ENCODE data around the gene EIF4E3. TPM values are rescaled to one million over a fixed set of nuclear protein-coding genes. Genes with fewer than 3 reads are reported as not detected.

The EIF4E3 gene
- total and polyA plus RNA-seq, 4 donors = 10.2 to 29.3 (median 21.9) TPM

GRCh38 chr3:71728632-71729342 is 3.6 kb upstream of the EIF4E3 start:
- intact Hi-C loops (cut with DNase I) = loop anchor here in 1 of 2 donors (10.0 kb wide), 2 partner anchors 1116 to 1356 kb away; partner anchors contain the start of gene SHQ1
- ATAC-seq (ENCODE audit: low FRiP score) = no peak
- WGBS, 2 donors = 64 to 73% methylated on average over 4 of the region's 4 CpGs

GRCh38 chr3:71726146-71726545 is 944 bp upstream of the EIF4E3 start:
- intact Hi-C loops (cut with DNase I) = loop anchor here in 1 of 2 donors (10.0 kb wide), 2 partner anchors 1119 to 1359 kb away; partner anchors contain the start of gene SHQ1
- Histone ChIP-seq H3K27me3 (ENCODE audit: control insufficient read depth in 1 of 2, insufficient read depth in 2 of 2, low read length in 1 of 2) (no peaks in the 10 kb centered on the region), H3K9me3 (ENCODE audit: control insufficient read depth, low read length) (no peaks in the 10 kb centered on the region), H3K4me3 (ENCODE audit: low read length in 2 of 2) (no peak overlapping the region), H3K27ac (ENCODE audit: low read depth in 1 of 2, low read length in 2 of 2) (no peak overlapping the region), H3K36me3 (ENCODE audit: control insufficient read depth in 1 of 2, insufficient read depth in 2 of 2, low read length in 1 of 2) (no peaks in the 10 kb centered on the region), H3K4me1 (ENCODE audit: control insufficient read depth in 1 of 2, insufficient read depth in 2 of 2, low read length in 2 of 2) (no peaks in the 10 kb centered on the region)
- DNase-seq (no peak), ATAC-seq (ENCODE audit: low FRiP score) (no peak)
- WGBS, 2 donors = 91 to 94% methylated on average over 8 of the region's 8 CpGs

More at GRCh38 chr3:71728632-71729342, 3.6 kb upstream of the EIF4E3 start:
- Histone ChIP-seq H3K4me1 (ENCODE audit: control insufficient read depth in 1 of 2, insufficient read depth in 2 of 2, low read length in 2 of 2) (no peaks in the 10 kb centered on the region), H3K27me3 (ENCODE audit: control insufficient read depth in 1 of 2, insufficient read depth in 2 of 2, low read length in 1 of 2) (no peaks in the 10 kb centered on the region), H3K27ac (ENCODE audit: low read depth in 1 of 2, low read length in 2 of 2) (no peak overlapping the region), H3K36me3 (ENCODE audit: control insufficient read depth in 1 of 2, insufficient read depth in 2 of 2, low read length in 1 of 2) (no peaks in the 10 kb centered on the region), H3K4me3 (ENCODE audit: low read length in 2 of 2) (no peak overlapping the region), H3K9me3 (ENCODE audit: control insufficient read depth, low read length) (no peaks in the 10 kb centered on the region)
- no peak for DNase-seq

GRCh38 chr3:71724584-71725270 is 475 bp downstream of the EIF4E3 start:
- peak; percentile 64 to 83 for DNase-seq
- Histone ChIP-seq H3K9me3 (ENCODE audit: control insufficient read depth, low read length) (no peaks in the 10 kb centered on the region), H3K4me1 (ENCODE audit: control insufficient read depth in 1 of 2, insufficient read depth in 2 of 2, low read length in 2 of 2) (no peaks in the 10 kb centered on the region), H3K27me3 (ENCODE audit: control insufficient read depth in 1 of 2, insufficient read depth in 2 of 2, low read length in 1 of 2) (no peaks in the 10 kb centered on the region), H3K4me3 (ENCODE audit: low read length in 2 of 2) (peak overlapping the region; percentile 93 to 97), H3K27ac (ENCODE audit: low read depth in 1 of 2, low read length in 2 of 2) (no peak overlapping the region), H3K36me3 (ENCODE audit: control insufficient read depth in 1 of 2, insufficient read depth in 2 of 2, low read length in 1 of 2) (no peaks in the 10 kb centered on the region)
- intact Hi-C loops (cut with DNase I) = loop anchor here in 1 of 2 donors (10.0 kb wide), 2 partner anchors 1120 to 1360 kb away; partner anchors contain the start of gene SHQ1
- peak; percentile 62 for ATAC-seq (ENCODE audit: low FRiP score)
- WGBS, 2 donors = 1% methylated on average over 57 to 73 of the region's 73 CpGs

GRCh38 chr3:71724171-71724453 is 1.1 kb downstream of the EIF4E3 start:
- intact Hi-C loops (cut with DNase I) = loop anchor here in 1 of 2 donors (10.0 kb wide), 2 partner anchors 1121 to 1361 kb away; partner anchors contain the start of gene SHQ1
- H3K4me3 ChIP-seq (ENCODE audit: low read length in 2 of 2) = peak overlapping the region; percentile 93 to 97
- H3K36me3 ChIP-seq (ENCODE audit: control insufficient read depth in 1 of 2, insufficient read depth in 2 of 2, low read length in 1 of 2) = no peaks in the 10 kb centered on the region
- no peaks in the 10 kb centered on the region for H3K9me3 ChIP-seq (ENCODE audit: control insufficient read depth, low read length)
- ATAC-seq (ENCODE audit: low FRiP score) (no peak), DNase-seq (no peak)
- no peaks in the 10 kb centered on the region for H3K27me3 ChIP-seq (ENCODE audit: control insufficient read depth in 1 of 2, insufficient read depth in 2 of 2, low read length in 1 of 2)
- no peaks in the 10 kb centered on the region for H3K4me1 ChIP-seq (ENCODE audit: control insufficient read depth in 1 of 2, insufficient read depth in 2 of 2, low read length in 2 of 2)
- no peak overlapping the region for H3K27ac ChIP-seq (ENCODE audit: low read depth in 1 of 2, low read length in 2 of 2)

GRCh38 chr3:71723452-71724170 is 1.6 kb downstream of the EIF4E3 start:
- H3K36me3 ChIP-seq (ENCODE audit: control insufficient read depth in 1 of 2, insufficient read depth in 2 of 2, low read length in 1 of 2) = no peaks in the 10 kb centered on the region
- 86 to 87% methylated on average over 6 of the region's 6 CpGs for WGBS, 2 donors
- no peak for DNase-seq
- H3K9me3 ChIP-seq (ENCODE audit: control insufficient read depth, low read length) = no peaks in the 10 kb centered on the region
- no peak overlapping the region for H3K27ac ChIP-seq (ENCODE audit: low read depth in 1 of 2, low read length in 2 of 2)
- H3K4me3 ChIP-seq (ENCODE audit: low read length in 2 of 2) = no peak overlapping the region
- no peaks in the 10 kb centered on the region for H3K4me1 ChIP-seq (ENCODE audit: control insufficient read depth in 1 of 2, insufficient read depth in 2 of 2, low read length in 2 of 2)
- H3K27me3 ChIP-seq (ENCODE audit: control insufficient read depth in 1 of 2, insufficient read depth in 2 of 2, low read length in 1 of 2) = no peaks in the 10 kb centered on the region
- ATAC-seq (ENCODE audit: low FRiP score) = no peak
- intact Hi-C loops (cut with DNase I) = loop anchor here in 1 of 2 donors (10.0 kb wide), 2 partner anchors 1121 to 1361 kb away; partner anchors contain the start of gene SHQ1

GRCh38 chr3:71722693-71723092 is 2.5 kb downstream of the EIF4E3 start:
- Histone ChIP-seq H3K36me3 (ENCODE audit: control insufficient read depth in 1 of 2, insufficient read depth in 2 of 2, low read length in 1 of 2) (no peaks in the 10 kb centered on the region), H3K4me1 (ENCODE audit: control insufficient read depth in 1 of 2, insufficient read depth in 2 of 2, low read length in 2 of 2) (no peaks in the 10 kb centered on the region)
- intact Hi-C loops (cut with DNase I) = loop anchor here in 1 of 2 donors (10.0 kb wide), 2 partner anchors 1122 to 1362 kb away; partner anchors contain the start of gene SHQ1

GRCh38 chr3:71721651-71722157 is 3.5 kb downstream of the EIF4E3 start:
- DNase-seq = no peak
- intact Hi-C loops (cut with DNase I) = loop anchor here in 1 of 2 donors (10.0 kb wide), 2 partner anchors 1123 to 1363 kb away; partner anchors contain the start of gene SHQ1
- Histone ChIP-seq H3K4me1 (ENCODE audit: control insufficient read depth in 1 of 2, insufficient read depth in 2 of 2, low read length in 2 of 2) (no peaks in the 10 kb centered on the region), H3K4me3 (ENCODE audit: low read length in 2 of 2) (no peak overlapping the region), H3K27ac (ENCODE audit: low read depth in 1 of 2, low read length in 2 of 2) (no peak overlapping the region), H3K9me3 (ENCODE audit: control insufficient read depth, low read length) (no peaks in the 10 kb centered on the region), H3K36me3 (ENCODE audit: control insufficient read depth in 1 of 2, insufficient read depth in 2 of 2, low read length in 1 of 2) (no peaks in the 10 kb centered on the region), H3K27me3 (ENCODE audit: control insufficient read depth in 1 of 2, insufficient read depth in 2 of 2, low read length in 1 of 2) (no peaks in the 10 kb centered on the region)
- WGBS, 2 donors = 94 to 95% methylated on average over 6 of the region's 6 CpGs
- no peak for ATAC-seq (ENCODE audit: low FRiP score)

More at GRCh38 chr3:71722693-71723092, 2.5 kb downstream of the EIF4E3 start:
- no peaks in the 10 kb centered on the region for H3K9me3 ChIP-seq (ENCODE audit: control insufficient read depth, low read length)
- DNase-seq = no peak
- no peak overlapping the region for H3K4me3 ChIP-seq (ENCODE audit: low read length in 2 of 2)
- ATAC-seq (ENCODE audit: low FRiP score) = no peak
- no peaks in the 10 kb centered on the region for H3K27me3 ChIP-seq (ENCODE audit: control insufficient read depth in 1 of 2, insufficient read depth in 2 of 2, low read length in 1 of 2)
- 96% methylated on average over 1 of the region's 1 CpG for WGBS, 2 donors
- H3K27ac ChIP-seq (ENCODE audit: low read depth in 1 of 2, low read length in 2 of 2) = no peak overlapping the region

GRCh38 chr3:71721002-71721401 is 4.2 kb downstream of the EIF4E3 start:
- Histone ChIP-seq H3K27ac (ENCODE audit: low read depth in 1 of 2, low read length in 2 of 2) (no peak overlapping the region), H3K27me3 (ENCODE audit: control insufficient read depth in 1 of 2, insufficient read depth in 2 of 2, low read length in 1 of 2) (no peaks in the 10 kb centered on the region), H3K36me3 (ENCODE audit: control insufficient read depth in 1 of 2, insufficient read depth in 2 of 2, low read length in 1 of 2) (no peaks in the 10 kb centered on the region), H3K4me3 (ENCODE audit: low read length in 2 of 2) (no peak overlapping the region), H3K4me1 (ENCODE audit: control insufficient read depth in 1 of 2, insufficient read depth in 2 of 2, low read length in 2 of 2) (no peaks in the 10 kb centered on the region), H3K9me3 (ENCODE audit: control insufficient read depth, low read length) (no peaks in the 10 kb centered on the region)
- ATAC-seq (ENCODE audit: low FRiP score) (no peak), DNase-seq (no peak)
- 94 to 95% methylated on average over 7 of the region's 7 CpGs for WGBS, 2 donors
- intact Hi-C loops (cut with DNase I) = loop anchor here in 1 of 2 donors (10.0 kb wide), 2 partner anchors 1124 to 1364 kb away; partner anchors contain the start of gene SHQ1

Measured in aorta (tissue), 5 donors.